HG03575 (cell line): ENCODE data around the gene RFX8.

ENCODE experiments used
- ATAC-seq: cut with Tn5 transposase; IDR thresholded peaks from one replicate; pipeline ENCODE4 v1.9.1; 2021; ENCODE audit not compliant: unreplicated experiment, insufficient number of reproducible peaks, low FRiP score; ENCODE audit errors: extremely low read depth

Gene RFX8

GRCh38 chr2:101398116-101398821, 76.6 kb downstream of the RFX8 start:
- no peak for ATAC-seq

- ATAC-seq, result no peak
These were observed 78.6 kb downstream of the RFX8 start for GRCh38 chr2:101396316-101396717.

- ATAC-seq, result no peak
These were observed 79.2 kb downstream of the RFX8 start for GRCh38 chr2:101395545-101396315.

GRCh38 chr2:101388232-101388631, 86.7 kb downstream of the RFX8 start:
- ATAC-seq, result no peak

GRCh38 chr2:101387151-101387834, 87.6 kb downstream of the RFX8 start, which contains the start of gene CREG2:
CREG2 (minus strand) TSS chr2:101387503; CDS start chr2:101387457, 46 bp downstream.
- ATAC-seq, result no peak

GRCh38 chr2:101386599-101387150, 88.2 kb downstream of the RFX8 start:
- ATAC-seq, result no peak

- ATAC-seq, result no peak
These were observed 91.8 kb downstream of the RFX8 start for GRCh38 chr2:101383016-101383541.

GRCh38 chr2:101382442-101382841, 92.5 kb downstream of the RFX8 start:
- no peak for ATAC-seq

- ATAC-seq, result no peak
These were observed 94.5 kb downstream of the RFX8 start for GRCh38 chr2:101380376-101380775.

- no peak for ATAC-seq
These were observed 95.8 kb downstream of the RFX8 start for GRCh38 chr2:101379091-101379490.

GRCh38 chr2:101375653-101376052, 99.3 kb downstream of the RFX8 start:
- no peak for ATAC-seq

GRCh38 chr2:101374821-101375561, 99.9 kb downstream of the RFX8 start:
- ATAC-seq, result no peak

- no peak for ATAC-seq
These were observed 102.1 kb downstream of the RFX8 start for GRCh38 chr2:101372792-101373191.

GRCh38 chr2:101371636-101372035, 103.3 kb downstream of the RFX8 start:
- no peak for ATAC-seq

GRCh38 chr2:101369100-101369499, 105.8 kb downstream of the RFX8 start:
- ATAC-seq, result no peak

GRCh38 chr2:101368376-101368775, 106.5 kb downstream of the RFX8 start:
- no peak for ATAC-seq

- no peak for ATAC-seq
These were observed 107.4 kb downstream of the RFX8 start for GRCh38 chr2:101367508-101367907.

GRCh38 chr2:101364878-101365277, 110.0 kb downstream of the RFX8 start:
- ATAC-seq, result no peak

- ATAC-seq, result no peak
These were observed 112.1 kb downstream of the RFX8 start for GRCh38 chr2:101362777-101363176.
